ENCODE data around the gene PTPRM.

- TF ChIP-seq CTCF (IDR thresholded peaks at IDR 0.05) (no peak), EP300 (IDR thresholded peaks at IDR 0.05) (no peak), POLR2AphosphoS5 (IDR thresholded peaks at IDR 0.05) (no peak), POLR2A (IDR thresholded peaks at IDR 0.05) (no peak)
These were observed 48.7 kb downstream of the PTPRM start for GRCh38 chr18:7615840-7616239.

Data from gastroesophageal sphincter (tissue), 3 donors.